ENCODE data around the gene DEPDC4. TPM values are rescaled to one million over a fixed set of nuclear protein-coding genes. Genes with fewer than 3 reads are reported as not detected.
"Not testable (repeated sequence)": the region's sequence is repeated elsewhere in the genome, so short reads cannot be mapped to it uniquely, and the experiment has no call there.

DEPDC4 gene
- 0.86 TPM for polyA plus RNA-seq

GRCh38 chr12:100266835-100267602 is at the start of gene DEPDC4, which contains the start of gene SCYL2:
TSS of gene DEPDC4 (minus strand) at chr12:100267079. CDS start at chr12:100267076, 3 bp downstream.
TSS of gene SCYL2 (plus strand) at chr12:100267177. CDS start at chr12:100282971, 15,794 bp downstream.
- Mint-ChIP-seq H3K27me3 (no peaks in the 10 kb centered on the region), H3K36me3 (peaks cover 4% of the 10 kb centered on the region), H3K9me3 (no peaks in the 10 kb centered on the region), H3K27ac (peak within 1 kb of the TSS; percentile 92 to 98 (median 95)), H3K4me3 (peak within 1 kb of the TSS; percentile 95 to 100 (median 96)), H3K4me1 (peaks cover 15 to 29% (median 18%) of the 10 kb centered on the region in 3 donors)

DNA sequence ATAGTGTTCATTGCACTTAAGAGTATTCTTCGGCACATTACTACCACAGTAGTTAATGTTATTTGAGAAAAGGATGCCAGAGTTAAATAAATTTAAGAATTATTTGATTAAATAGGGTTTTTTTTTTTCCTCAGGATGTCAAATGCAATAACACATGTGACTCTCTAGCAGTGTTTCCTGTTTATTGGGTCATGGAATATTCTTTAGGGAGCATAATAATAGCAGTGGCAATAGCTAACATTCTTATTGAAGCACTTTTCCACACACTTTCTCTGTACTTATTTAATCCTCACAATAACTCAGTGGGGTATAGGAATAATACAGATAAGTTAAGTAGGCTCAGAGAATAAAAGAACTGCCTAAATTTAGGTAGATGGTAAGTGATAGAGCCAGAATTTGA is 44.4 kb upstream of the DEPDC4 start:
- no peak overlapping the region for H3K4me3 Mint-ChIP-seq
- peaks cover 0 to 4% (median 0%) of the 10 kb centered on the region in 3 donors for H3K4me1 Mint-ChIP-seq
- peaks cover 2 to 8% (median 5%) of the 10 kb centered on the region in 3 donors for H3K9me3 Mint-ChIP-seq
- no peaks in the 10 kb centered on the region for H3K27me3 Mint-ChIP-seq
- peaks cover 9% of the 10 kb centered on the region for H3K36me3 Mint-ChIP-seq
- H3K27ac Mint-ChIP-seq, result no peak overlapping the region

DNA sequence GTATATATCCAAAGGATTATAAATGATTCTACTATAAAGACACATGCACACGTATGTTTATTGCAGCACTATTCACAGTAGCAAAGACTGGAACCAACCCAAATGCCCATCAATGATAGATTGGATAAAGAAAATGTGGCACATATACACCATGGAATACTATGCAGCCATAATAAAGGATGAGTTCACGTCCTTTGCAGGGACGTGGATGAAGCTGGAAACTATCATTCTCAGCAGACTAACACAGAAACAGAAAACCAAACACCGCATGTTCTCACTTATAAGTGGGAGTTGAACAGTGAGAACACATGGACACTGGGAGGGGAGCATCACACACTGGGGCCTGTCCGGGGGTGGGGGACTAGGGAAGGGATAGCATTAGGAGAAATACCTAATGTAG is 41.3 kb upstream of the DEPDC4 start:
- H3K27me3 Mint-ChIP-seq, H3K4me3 Mint-ChIP-seq, H3K4me1 Mint-ChIP-seq, H3K27ac Mint-ChIP-seq: not testable (repeated sequence)
- H3K36me3 Mint-ChIP-seq, result peaks cover 19% of the 10 kb centered on the region
- peaks cover 2 to 16% (median 9%) of the 10 kb centered on the region in 3 donors for H3K9me3 Mint-ChIP-seq

DNA sequence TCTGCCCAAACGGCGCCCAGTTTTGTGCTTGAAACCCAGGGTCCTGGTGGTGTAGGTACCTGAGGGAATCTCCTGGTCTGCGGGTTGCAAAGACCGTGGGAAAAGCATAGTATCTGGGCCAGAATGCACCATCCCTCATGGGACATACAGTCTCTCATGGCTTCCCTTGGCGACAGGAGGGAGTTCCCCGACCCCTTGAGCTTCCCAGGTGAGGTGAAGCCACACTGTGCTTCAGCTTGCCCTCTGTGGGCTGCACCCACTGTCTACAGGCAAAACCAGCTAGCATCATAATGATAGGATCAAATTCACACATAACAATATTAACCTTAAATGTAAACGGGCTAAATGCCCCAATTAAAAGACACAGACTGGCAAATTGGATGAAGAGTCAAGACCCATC is 37.5 kb upstream of the DEPDC4 start:
- H3K27me3 Mint-ChIP-seq, H3K4me1 Mint-ChIP-seq, H3K4me3 Mint-ChIP-seq, H3K27ac Mint-ChIP-seq: not testable (repeated sequence)
- H3K9me3 Mint-ChIP-seq, result peaks cover 6 to 28% (median 12%) of the 10 kb centered on the region in 3 donors
- peaks cover 20% of the 10 kb centered on the region for H3K36me3 Mint-ChIP-seq

GRCh38 chr12:100303831-100304230 is 37.0 kb upstream of the DEPDC4 start:
- peaks cover 0 to 3% (median 1%) of the 10 kb centered on the region in 3 donors for H3K4me1 Mint-ChIP-seq
- peaks cover 22% of the 10 kb centered on the region for H3K36me3 Mint-ChIP-seq
- no peak overlapping the region for H3K27ac Mint-ChIP-seq
- H3K27me3 Mint-ChIP-seq, result no peaks in the 10 kb centered on the region
- H3K4me3 Mint-ChIP-seq, result no peak overlapping the region
- H3K9me3 Mint-ChIP-seq, result peaks cover 4 to 28% (median 9%) of the 10 kb centered on the region in 3 donors

- Mint-ChIP-seq H3K4me3 (no peak overlapping the region), H3K36me3 (peaks cover 24% of the 10 kb centered on the region), H3K27me3 (no peaks in the 10 kb centered on the region), H3K9me3 (peaks cover 4 to 25% (median 9%) of the 10 kb centered on the region in 3 donors), H3K27ac (peak overlapping the region in 1 of 3 donors; percentile 51), H3K4me1 (peaks cover 0 to 3% (median 1%) of the 10 kb centered on the region in 3 donors)
Measured at GRCh38 chr12:100302081-100302480, 35.2 kb upstream of the DEPDC4 start.

DNA sequence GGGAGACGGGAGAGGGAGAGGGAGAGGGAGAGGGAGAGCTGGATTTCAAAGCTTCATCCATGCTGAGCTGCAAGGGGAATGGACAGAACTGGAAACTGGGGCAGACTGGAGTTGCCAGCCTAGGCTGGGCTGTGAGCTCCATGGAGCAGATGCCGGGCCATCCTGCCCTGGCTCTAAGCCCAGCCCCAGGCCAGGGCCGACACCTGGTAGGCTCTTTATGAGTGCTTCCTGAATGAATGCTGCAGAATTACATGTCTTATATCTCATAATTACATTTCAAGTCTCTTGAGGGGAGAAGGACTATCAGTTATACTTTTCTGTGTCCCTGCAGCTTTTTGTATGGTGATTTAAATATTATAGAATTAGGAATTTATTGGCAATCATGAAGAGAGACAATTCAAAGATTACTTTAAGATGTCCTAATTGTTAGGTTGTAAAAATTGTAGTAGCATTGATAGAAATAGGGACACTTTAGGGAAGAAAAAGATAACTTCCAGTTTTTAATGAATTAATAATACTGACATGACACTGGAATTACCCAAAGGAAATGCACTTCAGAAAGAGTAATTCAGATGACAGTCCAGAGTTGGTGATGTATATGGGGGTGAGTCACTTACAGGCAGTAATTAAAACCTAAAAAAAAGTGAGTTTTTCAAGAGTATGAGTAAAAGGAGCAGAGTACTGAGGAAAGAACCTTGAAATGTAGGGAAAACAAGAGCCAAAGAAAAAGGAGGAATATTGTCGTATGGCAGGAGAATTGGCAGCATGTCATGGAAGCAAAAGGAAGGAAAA is 29.1 kb upstream of the DEPDC4 start:
- no peak overlapping the region for H3K4me3 Mint-ChIP-seq
- peaks cover 0 to 1% (median 0%) of the 10 kb centered on the region in 3 donors for H3K4me1 Mint-ChIP-seq
- peaks cover 3 to 10% (median 4%) of the 10 kb centered on the region in 3 donors for H3K9me3 Mint-ChIP-seq
- no peaks in the 10 kb centered on the region for H3K27me3 Mint-ChIP-seq
- peaks cover 15% of the 10 kb centered on the region for H3K36me3 Mint-ChIP-seq
- H3K27ac Mint-ChIP-seq, result no peak overlapping the region

- peaks cover 10% of the 10 kb centered on the region for H3K36me3 Mint-ChIP-seq
- H3K27ac Mint-ChIP-seq, H3K27me3 Mint-ChIP-seq, H3K4me1 Mint-ChIP-seq, H3K9me3 Mint-ChIP-seq, H3K4me3 Mint-ChIP-seq: not testable (repeated sequence)
Measured at GRCh38 chr12:100294366-100294765, 27.5 kb upstream of the DEPDC4 start.

DNA sequence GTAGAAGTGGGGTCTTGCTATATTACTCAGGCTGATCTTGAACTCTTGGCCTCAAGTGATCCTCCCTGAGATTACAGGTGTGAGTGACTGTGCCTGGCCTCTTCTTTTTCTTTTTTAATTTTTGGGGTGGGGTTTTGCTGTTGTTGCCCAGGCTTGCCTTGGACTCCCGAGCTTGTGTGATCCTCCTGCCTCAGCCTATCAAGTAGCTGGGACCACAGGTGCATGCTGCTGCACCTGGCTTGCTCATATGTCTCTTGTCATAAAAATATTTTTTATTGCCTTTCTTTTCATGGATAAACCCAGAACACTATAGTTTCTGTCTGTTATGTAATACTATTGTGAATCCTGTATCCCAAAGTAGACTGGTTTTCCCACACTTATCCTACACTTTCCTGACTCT is 26.1 kb upstream of the DEPDC4 start:
- Mint-ChIP-seq H3K27ac (no peak overlapping the region), H3K4me1 (no peaks in the 10 kb centered on the region), H3K36me3 (peaks cover 12% of the 10 kb centered on the region), H3K9me3 (no peaks in the 10 kb centered on the region), H3K27me3 (no peaks in the 10 kb centered on the region), H3K4me3 (no peak overlapping the region)

DNA sequence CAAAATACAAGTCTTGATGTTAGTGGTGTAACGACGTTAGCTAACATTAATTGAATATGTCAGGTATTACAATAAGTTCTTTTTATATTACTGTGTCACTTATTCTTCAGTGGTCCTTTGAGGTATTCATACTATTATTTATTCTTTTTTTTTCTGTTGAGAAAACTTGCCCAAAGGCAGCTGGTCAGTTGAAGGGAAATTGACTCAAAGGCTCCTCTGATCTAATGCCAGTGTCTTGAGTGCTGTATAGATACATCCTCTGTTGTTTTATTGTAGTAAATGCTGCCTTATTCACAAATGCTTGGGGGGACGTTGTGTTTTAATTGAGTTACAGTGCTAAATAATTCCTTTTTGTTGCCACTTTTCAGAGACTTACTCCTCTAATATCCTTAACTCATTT is 23.1 kb upstream of the DEPDC4 start:
- H3K36me3 Mint-ChIP-seq, result peaks cover 13% of the 10 kb centered on the region
- H3K4me3 Mint-ChIP-seq, result no peak overlapping the region
- H3K27me3 Mint-ChIP-seq, result no peaks in the 10 kb centered on the region
- H3K4me1 Mint-ChIP-seq, result no peaks in the 10 kb centered on the region
- H3K27ac Mint-ChIP-seq, result no peak overlapping the region
- H3K9me3 Mint-ChIP-seq, result no peaks in the 10 kb centered on the region

DNA sequence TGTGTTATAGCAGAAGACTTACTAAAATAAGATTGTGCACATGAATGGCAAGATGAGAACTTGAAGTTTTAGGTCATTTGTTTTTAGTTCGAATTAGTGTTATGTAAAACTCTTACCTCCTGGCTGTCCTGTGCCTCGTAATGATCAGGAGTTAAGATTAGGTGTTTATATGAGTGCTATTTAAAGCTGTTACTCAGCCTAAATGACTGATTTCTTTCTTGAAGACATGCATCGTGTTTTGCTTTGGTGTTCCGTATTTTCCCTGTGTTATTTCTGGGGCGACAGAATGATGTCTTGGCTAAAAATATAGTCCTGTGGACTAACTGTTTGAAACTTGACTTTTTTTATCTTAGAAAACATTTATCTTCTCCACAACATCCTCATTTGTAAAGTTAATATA is 22.2 kb upstream of the DEPDC4 start:
- no peak overlapping the region for H3K27ac Mint-ChIP-seq
- H3K9me3 Mint-ChIP-seq, result no peaks in the 10 kb centered on the region
- no peaks in the 10 kb centered on the region for H3K27me3 Mint-ChIP-seq
- no peak overlapping the region for H3K4me3 Mint-ChIP-seq
- H3K4me1 Mint-ChIP-seq, result no peaks in the 10 kb centered on the region
- peaks cover 13% of the 10 kb centered on the region for H3K36me3 Mint-ChIP-seq

DNA sequence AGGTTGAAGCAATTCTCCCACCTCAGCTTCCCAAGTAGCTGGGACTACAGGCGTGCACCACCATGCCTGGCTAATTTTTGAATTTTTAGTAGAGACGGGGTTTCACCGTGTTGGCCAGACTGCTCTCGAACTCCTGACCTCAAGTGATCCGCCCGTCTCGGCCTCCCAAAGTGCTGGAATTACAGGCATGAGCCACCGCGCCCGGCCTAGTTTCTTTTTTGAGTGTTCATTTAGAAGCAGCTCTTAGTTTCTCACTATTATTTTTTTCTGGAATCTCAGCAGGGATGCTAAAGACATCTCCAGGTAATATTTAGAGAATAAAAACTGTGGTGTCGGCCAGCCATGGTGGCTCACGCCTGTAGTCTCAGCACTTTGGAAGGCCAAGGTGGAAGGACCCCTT is 17.7 kb upstream of the DEPDC4 start:
- not testable (repeated sequence) for H3K27ac Mint-ChIP-seq, H3K4me1 Mint-ChIP-seq, H3K27me3 Mint-ChIP-seq, H3K4me3 Mint-ChIP-seq, H3K9me3 Mint-ChIP-seq
- H3K36me3 Mint-ChIP-seq, result peaks cover 12% of the 10 kb centered on the region

DNA sequence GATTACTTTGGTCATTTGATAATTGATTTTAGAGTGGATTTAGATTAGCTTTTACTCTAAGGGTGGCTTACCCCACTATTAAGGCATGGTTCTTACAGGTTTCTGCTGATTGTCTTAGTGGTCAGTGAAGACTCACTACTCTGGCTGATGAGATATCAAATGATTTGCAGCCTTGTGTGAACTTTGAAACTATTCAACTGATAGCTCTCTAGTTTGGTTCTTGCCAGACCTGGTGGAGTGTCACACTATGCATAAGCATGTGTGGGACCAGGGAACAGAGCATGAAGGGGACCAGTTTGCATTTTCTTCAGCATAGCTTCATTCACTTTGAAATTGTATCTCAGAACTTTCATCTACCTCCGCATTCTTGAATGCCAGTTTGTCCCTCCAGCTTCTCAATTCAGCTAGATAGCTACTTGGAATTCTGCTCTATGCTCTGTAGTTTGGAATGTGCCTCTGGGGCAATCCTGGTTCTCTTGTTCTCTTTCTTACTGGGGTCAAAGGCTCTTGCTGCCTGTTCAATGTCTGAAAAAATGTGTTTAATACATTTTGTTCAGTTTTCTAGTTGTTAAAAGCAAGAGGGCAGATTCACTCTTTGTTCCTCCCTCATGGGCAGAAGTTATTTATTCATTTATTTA is 12.8 kb upstream of the DEPDC4 start:
- peaks cover 11% of the 10 kb centered on the region for H3K36me3 Mint-ChIP-seq
- H3K9me3 Mint-ChIP-seq, result no peaks in the 10 kb centered on the region
- no peak overlapping the region for H3K4me3 Mint-ChIP-seq
- peaks cover 4 to 12% (median 11%) of the 10 kb centered on the region in 3 donors for H3K4me1 Mint-ChIP-seq
- H3K27ac Mint-ChIP-seq, result peak overlapping the region in 1 of 3 donors; percentile 71
- no peaks in the 10 kb centered on the region for H3K27me3 Mint-ChIP-seq

GRCh38 chr12:100279159-100279558 is 12.3 kb upstream of the DEPDC4 start:
- H3K36me3 Mint-ChIP-seq, result peaks cover 11% of the 10 kb centered on the region
- H3K27ac Mint-ChIP-seq, result peak overlapping the region in 1 of 3 donors; percentile 71
- H3K27me3 Mint-ChIP-seq, result no peaks in the 10 kb centered on the region
- H3K4me3 Mint-ChIP-seq, result no peak overlapping the region
- peaks cover 9 to 17% (median 15%) of the 10 kb centered on the region in 3 donors for H3K4me1 Mint-ChIP-seq
- no peaks in the 10 kb centered on the region for H3K9me3 Mint-ChIP-seq

- no peaks in the 10 kb centered on the region for H3K27me3 Mint-ChIP-seq
- H3K36me3 Mint-ChIP-seq, result peaks cover 15% of the 10 kb centered on the region
- no peaks in the 10 kb centered on the region for H3K9me3 Mint-ChIP-seq
- H3K4me3 Mint-ChIP-seq, result no peak overlapping the region
- H3K27ac Mint-ChIP-seq, result no peak overlapping the region
- H3K4me1 Mint-ChIP-seq, result peaks cover 21 to 41% (median 29%) of the 10 kb centered on the region in 3 donors
Measured at GRCh38 chr12:100274291-100274690, 7.4 kb upstream of the DEPDC4 start.
